NOMO-1 (cell line): ENCODE data around the gene GSK3B.
A peak's percentile ranks its signal among the peaks of the same experiment; 100 is the strongest.
"Not testable (repeated sequence)": the region's sequence is repeated elsewhere in the genome, so short reads cannot be mapped to it uniquely, and the experiment has no call there.

Experiments used
- DNase-seq, 2 experiments: peaks; one replicate each; lab custom pipeline; 2025; ENCODE audit not compliant: unreplicated experiment in 2 of 2; lab: John Stamatoyannopoulos, UW

The GSK3B gene

GRCh38 chr3:119891944-119892721 is 202.1 kb downstream of the GSK3B start:
- peak; percentile 35 to 67 for DNase-seq

GRCh38 chr3:119888681-119889080 is 205.6 kb downstream of the GSK3B start:
- DNase-seq = not testable (repeated sequence)

- no peak for DNase-seq
Observed at GRCh38 chr3:119885746-119886530, 208.3 kb downstream of the GSK3B start.

- DNase-seq = no peak
Observed at GRCh38 chr3:119884161-119884557, 210.1 kb downstream of the GSK3B start.

GRCh38 chr3:119883461-119884160 is 210.6 kb downstream of the GSK3B start:
- DNase-seq = no peak

- no peak for DNase-seq
Observed at GRCh38 chr3:119880966-119881365, 213.3 kb downstream of the GSK3B start.

- DNase-seq = peak; percentile 8 to 57
Observed at GRCh38 chr3:119873646-119874045, 220.6 kb downstream of the GSK3B start.

GRCh38 chr3:119872773-119873172 is 221.5 kb downstream of the GSK3B start:
- no peak for DNase-seq

- no peak for DNase-seq
Observed at GRCh38 chr3:119871571-119871970, 222.7 kb downstream of the GSK3B start.

GRCh38 chr3:119870512-119870911 is 223.7 kb downstream of the GSK3B start:
- peak in 1 of 2 experiments; percentile 21 for DNase-seq

GRCh38 chr3:119864476-119864875 is 229.8 kb downstream of the GSK3B start:
- DNase-seq = no peak

- no peak for DNase-seq
Observed at GRCh38 chr3:119862616-119863015, 231.6 kb downstream of the GSK3B start.

GRCh38 chr3:119861681-119862080 is 232.6 kb downstream of the GSK3B start:
- no peak for DNase-seq

GRCh38 chr3:119859728-119860127 is 234.5 kb downstream of the GSK3B start:
- no peak for DNase-seq

GRCh38 chr3:119858957-119859356 is 235.3 kb downstream of the GSK3B start:
- no peak for DNase-seq

- DNase-seq = no peak
Observed at GRCh38 chr3:119856695-119857094, 237.6 kb downstream of the GSK3B start.

GRCh38 chr3:119849126-119849525 is 245.1 kb downstream of the GSK3B start:
- no peak for DNase-seq

GRCh38 chr3:119841808-119842471 is 252.3 kb downstream of the GSK3B start:
- DNase-seq = no peak

- DNase-seq = peak in 1 of 2 experiments; percentile 32
Observed at GRCh38 chr3:119835556-119835955, 258.7 kb downstream of the GSK3B start.

GRCh38 chr3:119834754-119835370 is 259.4 kb downstream of the GSK3B start:
- DNase-seq = peak in 1 of 2 experiments; percentile 36
